Measurements from ENCODE around the gene TNFRSF19.
"Not testable (repeated sequence)": the region's sequence is repeated elsewhere in the genome, so short reads cannot be mapped to it uniquely, and the experiment has no call there.

TNFRSF19 gene

DNA sequence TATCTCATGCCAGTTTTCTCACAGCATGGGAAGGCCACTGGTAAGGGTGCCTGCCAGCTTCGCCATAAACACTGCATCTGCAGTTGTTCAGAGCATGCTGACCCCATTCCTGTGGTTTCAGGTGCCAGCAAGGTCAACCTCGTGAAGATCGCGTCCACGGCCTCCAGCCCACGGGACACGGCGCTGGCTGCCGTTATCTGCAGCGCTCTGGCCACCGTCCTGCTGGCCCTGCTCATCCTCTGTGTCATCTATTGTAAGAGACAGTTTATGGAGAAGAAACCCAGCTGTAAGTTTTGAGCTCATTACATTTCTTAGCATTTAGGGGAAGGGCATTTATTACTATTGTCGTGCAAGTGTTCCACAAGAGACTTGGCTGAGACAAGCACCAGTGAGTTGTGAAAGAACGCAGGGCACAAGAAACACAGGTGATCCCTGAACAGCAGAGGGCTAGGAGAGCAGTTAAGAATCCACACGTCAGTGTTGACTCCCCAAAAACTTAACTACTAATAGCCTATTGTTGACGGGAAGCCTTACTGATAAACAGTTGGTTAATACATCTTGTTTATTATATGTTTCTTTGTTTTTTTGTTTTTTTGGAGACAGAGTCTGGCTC, 88.8 kb downstream of the TNFRSF19 start:
- DNase-seq = no peak

DNA sequence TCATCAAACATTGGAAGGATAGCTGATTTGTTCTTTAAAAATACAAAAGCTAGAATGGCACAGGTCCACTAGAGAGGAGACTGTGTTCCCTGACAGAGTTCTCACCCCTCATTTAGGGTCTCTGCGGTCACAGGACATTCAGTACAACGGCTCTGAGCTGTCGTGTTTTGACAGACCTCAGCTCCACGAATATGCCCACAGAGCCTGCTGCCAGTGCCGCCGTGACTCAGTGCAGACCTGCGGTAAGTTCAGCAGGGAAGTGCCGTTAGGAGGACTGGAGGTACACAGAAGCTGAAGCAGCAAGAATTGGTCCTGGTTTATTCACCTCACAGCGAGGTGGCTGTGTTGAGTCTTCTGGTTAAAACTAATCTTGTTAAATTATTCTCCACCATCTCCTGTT, 90.0 kb downstream of the TNFRSF19 start:
- DNase-seq = no peak

DNA sequence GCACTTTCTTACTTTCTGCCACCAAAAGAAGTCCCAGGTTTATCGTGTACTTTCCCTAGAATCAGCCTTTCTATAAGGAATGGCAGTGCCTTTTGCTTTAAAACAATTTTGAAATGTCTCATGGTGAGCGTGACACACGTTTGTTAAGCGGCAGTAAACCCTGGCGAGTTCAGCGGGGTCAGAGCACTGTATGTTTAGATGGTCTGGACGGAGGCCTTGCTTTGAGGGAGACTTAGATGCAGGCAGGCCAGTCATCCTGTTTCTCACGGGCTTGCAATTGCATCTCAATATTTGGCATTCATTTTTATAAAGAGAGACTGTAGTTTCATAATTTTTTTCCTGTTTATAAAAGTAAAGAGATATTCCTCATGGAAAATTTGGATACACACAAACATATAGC, 96.4 kb downstream of the TNFRSF19 start:
- no peak for DNase-seq

DNA sequence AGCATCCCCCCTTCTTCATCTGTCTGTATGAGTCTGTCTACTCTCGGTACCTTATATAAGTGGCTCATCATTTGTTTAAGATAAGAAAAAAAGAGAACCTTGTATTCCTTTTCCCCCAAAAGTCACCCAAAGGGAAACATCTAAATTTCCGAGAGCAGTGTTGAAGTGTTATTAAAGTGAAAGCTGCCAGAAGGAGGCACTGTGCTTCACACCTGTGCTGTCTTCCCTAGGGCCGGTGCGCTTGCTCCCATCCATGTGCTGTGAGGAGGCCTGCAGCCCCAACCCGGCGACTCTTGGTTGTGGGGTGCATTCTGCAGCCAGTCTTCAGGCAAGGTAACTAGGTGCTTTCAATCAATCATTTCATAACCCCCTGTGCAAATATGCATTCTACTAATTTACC, 97.5 kb downstream of the TNFRSF19 start:
- no peak for DNase-seq

DNA sequence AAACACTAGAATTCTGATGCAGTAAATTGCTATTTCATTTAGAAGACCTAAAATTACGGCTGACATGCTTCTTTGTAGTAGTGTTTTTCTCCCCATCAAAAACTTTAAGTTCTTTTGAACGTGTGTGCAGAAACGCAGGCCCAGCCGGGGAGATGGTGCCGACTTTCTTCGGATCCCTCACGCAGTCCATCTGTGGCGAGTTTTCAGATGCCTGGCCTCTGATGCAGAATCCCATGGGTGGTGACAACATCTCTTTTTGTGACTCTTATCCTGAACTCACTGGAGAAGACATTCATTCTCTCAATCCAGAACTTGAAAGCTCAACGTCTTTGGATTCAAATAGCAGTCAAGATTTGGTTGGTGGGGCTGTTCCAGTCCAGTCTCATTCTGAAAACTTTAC, 98.3 kb downstream of the TNFRSF19 start:
- DNase-seq = no peak

DNA sequence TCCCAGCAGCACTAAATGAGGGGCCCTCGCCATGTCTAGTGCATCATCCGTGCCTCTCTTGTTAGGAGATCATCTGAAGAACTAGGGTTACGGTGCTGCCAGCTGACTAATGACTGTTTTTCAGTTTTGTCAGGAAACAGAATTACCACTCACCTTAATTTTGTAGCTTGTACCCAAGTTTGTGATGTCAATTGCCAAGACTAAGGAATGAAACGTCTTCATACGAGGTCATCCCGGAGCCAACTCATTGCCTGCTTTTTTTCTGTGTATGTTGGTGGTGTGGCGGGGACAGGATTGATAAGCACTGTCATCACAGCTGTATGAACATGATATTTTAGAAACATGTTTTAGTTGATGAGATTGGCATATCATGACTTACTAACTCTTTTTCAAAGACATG, 100.6 kb downstream of the TNFRSF19 start:
- DNase-seq = no peak

DNA sequence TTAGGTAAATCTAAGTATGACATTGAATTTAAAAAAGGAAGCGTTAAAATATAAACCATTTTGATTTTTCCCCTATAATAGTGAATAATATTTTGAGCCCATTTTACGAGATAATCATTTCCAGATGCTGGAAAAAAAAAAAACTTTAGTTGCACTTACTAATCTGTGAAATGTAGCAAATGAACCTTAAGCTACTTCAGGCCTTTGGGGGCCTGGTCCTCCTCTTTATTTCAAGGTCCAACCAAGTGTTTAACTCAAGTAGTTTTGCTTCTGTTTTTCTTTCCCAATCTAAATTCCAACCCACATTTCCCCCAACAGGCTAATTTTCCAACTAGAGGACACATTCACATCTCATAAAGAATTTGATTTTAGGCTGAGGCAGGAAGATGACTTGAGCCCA, 101.2 kb downstream of the TNFRSF19 start:
- DNase-seq = no peak

DNA sequence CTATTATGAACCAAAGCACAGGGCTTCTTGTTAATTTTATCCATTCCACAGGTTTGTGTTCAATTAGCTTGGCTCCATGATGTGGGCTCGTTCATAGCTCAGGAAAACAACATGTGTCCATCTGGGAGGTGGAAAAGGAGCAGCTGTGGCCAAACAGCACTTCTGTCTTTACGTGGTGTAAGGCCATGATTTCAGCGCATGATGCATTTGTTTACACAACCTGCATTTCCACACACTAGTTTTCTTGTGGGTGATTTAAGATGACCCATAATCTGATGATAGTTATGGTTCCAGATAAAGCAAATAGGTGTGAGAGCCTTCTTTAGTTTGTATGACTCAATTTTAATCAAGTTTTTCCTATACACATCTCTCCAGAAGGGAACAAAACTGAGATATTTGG, 101.7 kb downstream of the TNFRSF19 start:
- DNase-seq = no peak

DNA sequence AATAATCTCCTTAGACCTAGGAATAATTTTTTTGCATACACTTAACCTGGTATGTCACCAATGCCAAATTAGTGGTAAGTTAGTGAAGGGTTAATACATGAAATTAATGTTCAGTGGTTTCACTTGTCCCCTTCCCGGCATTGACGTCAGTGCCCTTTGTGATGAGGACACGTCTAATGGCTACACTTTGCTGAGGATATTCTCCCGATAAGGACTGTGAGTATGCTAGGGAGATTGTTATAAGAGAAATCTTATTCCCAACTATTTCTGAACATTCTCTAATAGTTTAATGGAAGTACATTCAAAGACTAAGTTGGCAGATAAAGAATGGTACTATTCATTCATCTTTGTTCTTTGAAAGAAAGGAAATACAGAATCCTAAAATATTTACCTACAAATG, 102.4 kb downstream of the TNFRSF19 start:
- DNase-seq = no peak

DNA sequence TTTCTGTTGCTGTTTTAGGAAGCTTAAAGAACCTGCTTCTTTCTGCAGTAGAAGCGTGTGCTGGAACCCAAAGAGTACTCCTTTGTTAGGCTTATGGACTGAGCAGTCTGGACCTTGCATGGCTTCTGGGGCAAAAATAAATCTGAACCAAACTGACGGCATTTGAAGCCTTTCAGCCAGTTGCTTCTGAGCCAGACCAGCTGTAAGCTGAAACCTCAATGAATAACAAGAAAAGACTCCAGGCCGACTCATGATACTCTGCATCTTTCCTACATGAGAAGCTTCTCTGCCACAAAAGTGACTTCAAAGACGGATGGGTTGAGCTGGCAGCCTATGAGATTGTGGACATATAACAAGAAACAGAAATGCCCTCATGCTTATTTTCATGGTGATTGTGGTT, 103.1 kb downstream of the TNFRSF19 start:
- no peak for DNase-seq

DNA sequence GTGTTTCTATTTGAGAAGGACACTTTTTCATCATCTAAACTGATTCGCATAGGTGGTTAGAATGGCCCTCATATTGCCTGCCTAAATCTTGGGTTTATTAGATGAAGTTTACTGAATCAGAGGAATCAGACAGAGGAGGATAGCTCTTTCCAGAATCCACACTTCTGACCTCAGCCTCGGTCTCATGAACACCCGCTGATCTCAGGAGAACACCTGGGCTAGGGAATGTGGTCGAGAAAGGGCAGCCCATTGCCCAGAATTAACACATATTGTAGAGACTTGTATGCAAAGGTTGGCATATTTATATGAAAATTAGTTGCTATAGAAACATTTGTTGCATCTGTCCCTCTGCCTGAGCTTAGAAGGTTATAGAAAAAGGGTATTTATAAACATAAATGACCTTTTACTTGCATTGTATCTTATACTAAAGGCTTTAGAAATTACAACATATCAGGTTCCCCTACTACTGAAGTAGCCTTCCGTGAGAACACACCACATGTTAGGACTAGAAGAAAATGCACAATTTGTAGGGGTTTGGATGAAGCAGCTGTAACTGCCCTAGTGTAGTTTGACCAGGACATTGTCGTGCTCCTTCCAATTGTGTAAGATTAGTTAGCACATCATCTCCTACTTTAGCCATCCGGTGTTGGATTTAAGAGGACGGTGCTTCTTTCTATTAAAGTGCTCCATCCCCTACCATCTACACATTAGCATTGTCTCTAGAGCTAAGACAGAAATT, 103.8 kb downstream of the TNFRSF19 start:
- no peak for DNase-seq

DNA sequence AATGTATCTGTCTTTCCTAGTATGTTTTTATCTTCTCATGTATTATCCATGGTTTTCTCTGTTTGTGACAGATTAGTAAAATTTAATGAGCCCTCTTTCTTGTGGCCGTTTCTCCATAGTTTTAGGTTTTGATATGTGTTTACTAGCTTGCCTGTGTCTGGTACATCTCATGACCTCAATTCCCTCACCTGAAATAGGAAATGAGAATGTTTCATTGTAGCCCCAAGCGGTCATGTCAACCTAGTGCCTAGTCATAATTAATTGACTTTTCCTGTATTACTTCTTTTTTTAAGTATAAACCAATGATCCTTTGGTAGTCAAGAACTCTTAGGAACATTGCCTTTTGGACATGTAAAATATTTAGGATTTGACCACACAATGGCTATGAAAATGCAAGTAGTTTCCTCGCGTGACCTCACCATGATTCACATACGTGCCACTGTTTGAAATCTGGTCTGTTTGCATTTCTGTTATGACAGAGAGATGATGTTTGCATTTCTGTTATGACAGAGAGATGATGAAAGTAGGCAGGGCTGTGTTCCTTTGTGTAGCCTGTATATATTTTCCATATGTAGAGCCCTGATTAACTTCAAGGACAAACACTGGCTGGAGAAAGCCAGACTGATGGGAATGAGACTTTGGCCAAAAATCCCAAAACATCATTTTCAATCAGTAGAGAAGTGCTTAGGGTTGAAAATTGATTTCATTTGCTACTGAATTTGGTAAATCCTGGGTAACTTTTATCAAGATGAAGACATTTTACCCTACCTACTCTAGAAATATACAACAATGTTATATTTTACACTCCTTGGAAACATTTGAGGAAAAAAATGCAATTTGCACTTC, 104.8 kb downstream of the TNFRSF19 start:
- no peak for DNase-seq

DNA sequence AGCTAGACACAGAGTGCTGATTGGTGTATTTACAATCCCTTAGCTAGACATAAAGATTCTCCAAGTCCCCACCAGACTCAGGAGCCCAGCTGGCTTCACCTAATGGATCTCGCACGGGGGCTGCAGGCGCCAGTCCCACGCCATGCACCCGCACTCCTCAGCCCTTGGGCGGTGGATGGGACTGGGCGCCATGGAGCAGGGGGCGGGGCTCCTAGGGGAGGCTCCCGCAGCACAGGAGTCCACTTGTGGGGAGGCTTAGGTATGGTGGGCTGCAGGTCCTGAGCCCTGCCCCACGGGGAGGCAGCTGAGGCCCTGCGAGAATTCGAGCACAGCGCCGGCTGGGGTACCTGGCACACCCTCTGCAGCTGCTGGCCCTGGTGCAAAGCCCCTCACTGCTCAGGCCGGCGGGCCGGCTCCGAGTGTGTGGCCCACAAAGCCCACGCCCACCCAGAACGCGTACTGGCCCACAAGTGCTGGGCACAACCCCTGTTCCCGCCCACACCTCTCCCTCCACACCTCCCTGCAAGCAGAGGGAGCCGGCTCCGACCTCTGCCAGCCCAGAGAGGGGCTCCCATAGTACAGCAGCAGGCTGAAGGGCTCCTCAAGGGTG, 107.6 kb downstream of the TNFRSF19 start:
- not testable (repeated sequence) for DNase-seq

DNA sequence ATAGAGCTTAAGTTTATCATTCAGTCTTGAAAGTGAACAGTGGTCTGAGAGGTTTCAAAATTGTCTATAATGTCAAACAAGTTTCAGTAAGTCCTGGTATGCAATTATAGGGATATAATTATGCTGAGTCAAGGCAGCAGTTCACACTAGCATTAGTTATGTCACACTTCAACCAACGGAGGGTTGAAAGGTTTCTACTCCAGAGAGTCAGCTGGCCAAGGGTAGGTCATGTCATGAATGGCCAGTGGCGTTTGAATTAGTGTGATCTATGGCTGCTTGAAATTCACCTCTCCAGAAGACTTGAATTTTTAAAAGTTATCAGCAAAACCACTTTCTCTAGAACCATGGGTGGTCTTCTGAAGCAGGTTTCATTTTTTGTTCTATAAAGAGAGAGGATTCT, 108.6 kb downstream of the TNFRSF19 start:
- no peak for DNase-seq

DNA sequence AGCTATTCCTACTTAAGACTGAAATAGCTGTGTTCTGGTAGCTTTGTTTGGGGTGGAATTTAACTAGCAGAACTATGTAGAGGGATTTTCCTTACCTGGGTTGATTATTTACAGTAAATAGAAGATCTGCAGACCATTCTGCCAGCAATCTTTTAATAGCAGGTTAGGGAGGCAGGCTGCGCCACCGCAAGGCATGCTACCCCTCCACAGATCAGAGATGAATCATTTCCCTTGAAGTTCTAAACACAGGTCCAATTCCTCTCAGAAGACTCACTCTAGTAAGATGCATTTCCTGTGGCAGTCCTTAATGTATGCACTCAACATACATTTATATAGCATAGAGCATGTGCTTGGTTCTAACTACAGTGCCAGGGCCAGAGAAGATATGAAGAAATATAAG, 109.0 kb downstream of the TNFRSF19 start:
- DNase-seq = peak in 1 of 2 donors; percentile 25

DNA sequence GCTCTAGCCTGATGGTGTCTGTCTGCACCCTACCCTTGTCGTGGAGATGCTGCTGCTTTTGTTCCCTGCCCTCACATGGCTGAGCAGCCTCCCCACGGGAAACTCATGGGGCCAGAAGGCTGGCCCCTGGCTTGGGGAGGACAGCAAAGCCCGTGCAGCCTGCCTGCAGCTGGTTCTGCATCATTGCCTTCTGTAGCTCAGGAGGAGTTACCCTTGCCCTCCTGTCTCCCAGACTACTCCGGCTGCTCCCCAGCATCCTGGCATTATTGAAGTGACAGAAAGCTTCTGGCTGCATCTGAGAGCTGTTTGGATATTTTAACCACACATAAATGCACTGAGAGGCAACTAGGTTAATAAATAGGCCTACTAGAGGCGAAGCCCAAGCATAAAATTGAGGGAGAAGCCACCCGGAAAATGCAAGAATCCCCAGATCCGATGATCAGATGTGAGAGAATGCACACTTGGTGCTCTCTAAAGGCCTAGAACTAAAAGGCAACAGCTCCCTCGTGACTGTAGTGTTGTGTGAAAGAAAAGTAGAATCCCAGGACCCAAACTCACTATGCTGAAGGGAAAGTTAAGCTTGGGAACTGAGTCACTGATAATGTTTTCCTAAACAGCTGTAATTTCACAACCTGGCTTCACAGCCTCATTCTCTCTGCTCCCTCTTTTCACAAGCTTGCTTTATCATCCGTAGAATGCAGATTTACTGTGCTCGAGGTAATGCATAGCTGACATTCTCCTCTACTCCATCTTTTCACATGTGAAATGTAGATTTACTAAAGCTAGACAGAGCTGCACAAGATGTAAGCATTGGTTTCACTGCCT, 110.8 kb downstream of the TNFRSF19 start:
- DNase-seq = no peak

DNA sequence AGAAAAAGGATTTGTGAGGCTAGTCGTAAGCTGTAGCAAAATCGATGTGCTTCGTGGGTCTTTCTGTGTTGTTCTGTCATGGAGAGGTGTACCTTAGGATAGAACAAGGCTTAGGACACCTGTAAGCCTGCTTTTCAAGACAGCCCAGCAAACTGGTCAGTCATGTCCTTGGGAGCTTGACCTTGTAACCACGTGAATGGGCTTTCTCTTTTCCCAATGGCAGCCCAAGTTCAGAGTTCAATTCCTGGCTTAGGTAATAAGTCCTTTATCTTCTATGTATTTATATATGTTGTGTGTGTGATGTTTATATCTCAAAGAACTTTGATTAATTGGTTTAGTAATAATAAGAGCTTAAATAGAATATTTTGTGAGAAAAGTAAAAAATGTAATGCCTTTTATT, 112.9 kb downstream of the TNFRSF19 start:
- no peak for DNase-seq

DNA sequence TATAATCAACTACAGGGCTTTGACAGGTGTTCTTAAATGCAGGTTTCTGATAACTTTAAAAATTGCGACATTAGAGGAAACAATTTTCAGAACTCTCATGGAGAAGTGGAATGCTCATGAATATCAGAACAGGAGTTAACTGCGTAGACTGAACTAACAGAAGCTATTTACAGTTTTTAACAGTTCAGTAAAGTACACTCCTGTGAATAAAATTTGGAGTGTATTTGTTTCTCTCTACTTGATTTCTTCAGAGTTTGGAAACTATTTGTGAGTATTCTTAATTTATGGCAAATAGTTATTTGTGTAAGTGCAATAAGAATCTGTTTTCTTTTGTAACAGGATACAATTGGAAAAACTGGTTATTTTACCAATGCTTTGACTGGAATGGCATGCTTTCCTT, 114.4 kb downstream of the TNFRSF19 start:
- no peak for DNase-seq

DNA sequence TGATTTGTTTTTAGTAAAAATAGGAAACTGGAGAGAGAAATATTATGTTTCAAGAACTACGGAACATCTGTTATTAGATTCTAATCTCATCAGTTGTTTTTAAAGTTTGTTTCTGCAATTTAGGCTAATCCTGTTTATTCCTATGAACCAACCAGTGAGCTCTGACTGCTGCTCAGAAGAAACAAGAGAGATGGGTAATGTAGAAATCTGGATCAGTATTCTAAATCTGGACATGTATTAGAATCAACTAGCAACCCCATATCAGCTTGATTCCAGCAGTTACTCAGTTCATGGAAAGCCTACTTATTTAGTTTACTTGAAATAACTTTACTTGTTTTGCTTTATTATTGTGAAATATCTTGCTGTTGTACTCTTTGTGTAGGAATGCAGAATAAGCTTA, 115.2 kb downstream of the TNFRSF19 start:
- no peak for DNase-seq

DNA sequence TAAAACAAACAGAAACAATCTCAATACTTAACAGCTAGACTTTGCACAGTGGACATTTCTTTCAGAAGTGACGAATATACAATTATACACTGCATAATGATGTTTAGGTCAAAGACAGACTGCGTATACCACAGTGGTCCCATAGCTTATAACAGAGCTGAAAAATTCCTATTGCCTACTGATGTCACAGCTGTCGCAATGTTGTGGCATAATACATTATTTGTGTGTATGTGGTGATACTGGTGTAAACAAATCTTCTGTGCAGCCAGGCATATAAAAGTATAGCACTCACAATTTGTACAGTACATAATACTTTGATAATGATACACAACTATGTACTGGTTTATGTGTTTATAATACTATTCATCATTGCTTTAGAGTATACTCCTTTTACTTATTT, 116.7 kb downstream of the TNFRSF19 start:
- DNase-seq = no peak

DNA sequence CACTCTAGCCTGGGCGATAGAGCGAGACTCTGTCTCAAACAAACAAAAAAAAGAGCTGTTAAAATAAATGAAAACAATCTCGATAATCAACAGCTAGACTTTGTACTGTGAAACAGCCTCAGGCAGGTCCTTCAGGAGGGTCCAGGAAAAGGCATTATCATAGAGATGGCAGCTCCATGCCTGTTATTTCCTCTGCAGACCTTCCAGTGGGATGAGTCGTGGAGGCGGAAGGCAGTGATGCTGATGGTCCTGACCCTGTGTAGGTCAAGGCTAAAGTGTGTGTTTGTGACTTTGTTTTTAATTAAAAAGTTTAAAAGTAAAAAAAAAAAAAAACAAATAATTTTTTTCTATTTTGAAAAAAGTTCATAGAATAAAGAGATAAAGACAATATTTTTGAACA, 117.4 kb downstream of the TNFRSF19 start:
- no peak for DNase-seq

DNA sequence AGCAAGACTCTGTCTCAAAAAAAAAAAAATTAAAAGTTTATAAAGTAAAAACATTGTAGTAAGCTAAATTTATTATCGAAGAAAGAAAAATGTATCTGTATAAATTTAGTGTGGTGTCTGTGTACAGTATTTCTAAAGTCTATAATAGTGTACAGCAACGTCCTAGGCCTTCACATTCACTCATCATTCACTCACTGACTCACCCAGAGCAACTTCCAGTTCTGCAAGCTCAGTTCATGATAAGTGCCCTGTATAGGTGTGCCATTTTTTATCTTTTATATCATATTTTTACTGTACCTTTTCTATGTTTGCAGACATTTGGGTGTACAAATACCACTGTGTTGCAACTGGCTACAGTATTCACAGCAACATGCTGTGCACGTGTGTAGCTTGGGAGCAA, 118.1 kb downstream of the TNFRSF19 start:
- DNase-seq = no peak

DNA sequence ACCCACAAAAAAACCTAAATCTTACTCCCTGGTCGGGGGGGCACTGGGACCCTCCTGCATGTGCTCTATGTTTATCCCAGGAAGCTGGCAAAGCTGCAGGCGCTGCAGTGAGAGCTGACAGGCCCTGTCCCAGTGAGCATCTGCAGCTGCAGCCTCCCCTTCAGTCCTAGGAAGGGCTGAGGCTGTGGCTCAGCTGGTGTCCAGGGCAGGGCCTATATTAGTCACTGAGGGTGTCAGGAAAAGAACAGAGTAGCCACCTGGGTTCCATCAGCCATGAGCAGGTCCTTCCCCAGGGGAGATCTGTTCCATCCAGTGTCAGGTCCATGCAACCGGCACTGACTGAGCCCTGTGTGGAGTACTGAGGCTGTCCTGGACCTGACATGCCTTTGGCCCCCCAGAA, 120.5 kb downstream of the TNFRSF19 start:
- no peak for DNase-seq

All from stimulated activated CD4-positive, alpha-beta T cell treated with anti-CD3 and anti-CD28 coated beads, Interleukin-2, amount 100 ng/mL, for 24 hours (primary cell).